Astrocyte (in vitro differentiated cells and primary cell): ENCODE measurements around the gene NEURL1.

ENCODE experiments used
- EZH2 ChIP-seq: IDR thresholded peaks from 2 replicates; pipeline ENCODE4 v1.6.1; 2012; ENCODE audit warnings: mild to moderate bottlenecking, low read length, inconsistent platforms; ENCODE audit not compliant: insufficient read depth
- TF ChIP-seq, protein P1 (sequence below): IDR thresholded peaks from 2 replicates; pipeline ENCODE4 v1.5.1; 2011; ENCODE audit warnings: low read depth, mild to moderate bottlenecking, inconsistent platforms, low read length, moderate library complexity; ENCODE audit not compliant: insufficient read depth

DNA sequence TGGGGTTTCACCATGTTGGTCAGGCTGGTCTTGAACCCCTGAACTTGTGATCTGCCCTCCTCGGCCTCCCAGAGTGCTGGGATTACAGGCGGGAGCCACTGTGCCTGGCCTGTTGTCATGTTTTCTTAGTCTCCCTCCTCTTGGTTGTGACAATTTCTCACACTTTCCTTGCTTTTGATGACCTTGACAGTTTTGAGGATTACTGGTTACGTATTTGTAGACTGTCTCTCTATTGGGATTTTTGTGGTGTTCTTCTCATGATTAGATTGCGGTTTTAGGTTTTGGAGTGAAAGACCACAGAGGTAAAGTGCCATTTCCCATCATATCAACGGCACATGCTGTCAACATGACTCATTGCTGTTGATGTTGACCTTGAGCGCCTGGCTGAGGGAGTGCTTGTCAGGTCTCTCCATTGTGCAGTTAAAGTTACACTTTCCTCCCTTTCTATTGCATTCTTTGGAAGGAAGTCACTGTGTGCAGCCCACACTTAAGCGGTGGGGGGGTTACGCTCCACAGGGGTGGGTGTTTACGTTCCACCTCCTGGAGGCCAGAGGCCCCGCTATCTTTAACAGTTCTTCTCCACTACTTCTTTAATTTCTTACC is 10.8 kb downstream of the NEURL1 start:
- TF ChIP-seq EZH2, result no peak
- TF ChIP-seq, protein P1, sequence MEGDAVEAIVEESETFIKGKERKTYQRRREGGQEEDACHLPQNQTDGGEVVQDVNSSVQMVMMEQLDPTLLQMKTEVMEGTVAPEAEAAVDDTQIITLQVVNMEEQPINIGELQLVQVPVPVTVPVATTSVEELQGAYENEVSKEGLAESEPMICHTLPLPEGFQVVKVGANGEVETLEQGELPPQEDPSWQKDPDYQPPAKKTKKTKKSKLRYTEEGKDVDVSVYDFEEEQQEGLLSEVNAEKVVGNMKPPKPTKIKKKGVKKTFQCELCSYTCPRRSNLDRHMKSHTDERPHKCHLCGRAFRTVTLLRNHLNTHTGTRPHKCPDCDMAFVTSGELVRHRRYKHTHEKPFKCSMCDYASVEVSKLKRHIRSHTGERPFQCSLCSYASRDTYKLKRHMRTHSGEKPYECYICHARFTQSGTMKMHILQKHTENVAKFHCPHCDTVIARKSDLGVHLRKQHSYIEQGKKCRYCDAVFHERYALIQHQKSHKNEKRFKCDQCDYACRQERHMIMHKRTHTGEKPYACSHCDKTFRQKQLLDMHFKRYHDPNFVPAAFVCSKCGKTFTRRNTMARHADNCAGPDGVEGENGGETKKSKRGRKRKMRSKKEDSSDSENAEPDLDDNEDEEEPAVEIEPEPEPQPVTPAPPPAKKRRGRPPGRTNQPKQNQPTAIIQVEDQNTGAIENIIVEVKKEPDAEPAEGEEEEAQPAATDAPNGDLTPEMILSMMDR, result no peak
